Calu3 (cell line): ENCODE measurements around the gene GRIK4. TPM values are rescaled to one million over a fixed set of nuclear protein-coding genes. Genes with fewer than 3 reads are reported as not detected.

Source experiments
- BruUV-seq: library from RNA; stranded (reverse); fragments of 400-500 nt; replicated peaks from 2 replicates; lab custom pipeline; 2021; lab: Mats Ljungman, UMichigan
- CTCF ChIA-PET: fragments of 300-600 bp; sonication (Branson Sonifier 250); formaldehyde crosslinking; loops from one replicate; lab custom pipeline; 2022; ENCODE audit warnings: antibody characterized with exemption; lab: Charles Lee
- DNase-seq: peaks from one replicate; pipeline ENCODE4 v3.0.0; 2022
- H3K27ac Mint-ChIP-seq: one replicate; pipeline ENCODE4 v1.8.0; 2022; ENCODE audit warnings: mixed read lengths; ENCODE audit not compliant: unreplicated experiment
- H3K27me3 Mint-ChIP-seq: one replicate; pipeline ENCODE4 v1.8.0; 2022; ENCODE audit warnings: mixed read lengths; ENCODE audit not compliant: unreplicated experiment
- H3K36me3 Mint-ChIP-seq: one replicate; pipeline ENCODE4 v1.8.0; 2022; ENCODE audit warnings: mild to moderate bottlenecking, moderate library complexity, mixed read lengths; ENCODE audit not compliant: insufficient read depth, unreplicated experiment
- H3K4me1 Mint-ChIP-seq: one replicate; pipeline ENCODE4 v1.8.0; 2022; ENCODE audit warnings: mild to moderate bottlenecking, low read depth, mixed read lengths; ENCODE audit not compliant: unreplicated experiment
- H3K4me3 Mint-ChIP-seq: one replicate; pipeline ENCODE4 v1.8.0; 2022; ENCODE audit warnings: mild to moderate bottlenecking, low read depth, moderate library complexity, mixed read lengths; ENCODE audit not compliant: unreplicated experiment
- H3K9me3 Mint-ChIP-seq: one replicate; pipeline ENCODE4 v1.8.0; 2022; ENCODE audit warnings: low read depth, mixed read lengths; ENCODE audit not compliant: unreplicated experiment
- intact Hi-C: fragments of 100-400 bp; cut with micrococcal nuclease; formaldehyde crosslinking; loops from one replicate; pipeline ENCODE4 v1.10.0; 2022; ENCODE audit not compliant: unreplicated experiment
- total RNA-seq: library from RNA; stranded (reverse); gene quantifications from 2 replicates; pipeline ENCODE4 v1.2.3, GENCODE V29; 2022
- TF ChIP-seq, protein P1 (sequence below): fragments of 200-600 bp; IDR thresholded peaks from one replicate; pipeline ENCODE4 v1.8.0; 2022; ENCODE audit warnings: antibody characterized with exemption; ENCODE audit not compliant: unreplicated experiment

GRIK4 gene
- total RNA-seq, 1 experiment from 2014 or later: not detected

GRCh38 chr11:120810251-120810650, 298.7 kb downstream of the GRIK4 start:
- Mint-ChIP-seq H3K36me3 (no peaks in the 10 kb centered on the region), H3K27ac (no peak overlapping the region), H3K4me3 (no peak overlapping the region), H3K9me3 (no peaks in the 10 kb centered on the region), H3K4me1 (peaks cover 15% of the 10 kb centered on the region), H3K27me3 (peaks cover 70% of the 10 kb centered on the region)
- CTCF ChIA-PET: no interaction called here
- no TSS peak for BruUV-seq
- TF ChIP-seq, protein P1, sequence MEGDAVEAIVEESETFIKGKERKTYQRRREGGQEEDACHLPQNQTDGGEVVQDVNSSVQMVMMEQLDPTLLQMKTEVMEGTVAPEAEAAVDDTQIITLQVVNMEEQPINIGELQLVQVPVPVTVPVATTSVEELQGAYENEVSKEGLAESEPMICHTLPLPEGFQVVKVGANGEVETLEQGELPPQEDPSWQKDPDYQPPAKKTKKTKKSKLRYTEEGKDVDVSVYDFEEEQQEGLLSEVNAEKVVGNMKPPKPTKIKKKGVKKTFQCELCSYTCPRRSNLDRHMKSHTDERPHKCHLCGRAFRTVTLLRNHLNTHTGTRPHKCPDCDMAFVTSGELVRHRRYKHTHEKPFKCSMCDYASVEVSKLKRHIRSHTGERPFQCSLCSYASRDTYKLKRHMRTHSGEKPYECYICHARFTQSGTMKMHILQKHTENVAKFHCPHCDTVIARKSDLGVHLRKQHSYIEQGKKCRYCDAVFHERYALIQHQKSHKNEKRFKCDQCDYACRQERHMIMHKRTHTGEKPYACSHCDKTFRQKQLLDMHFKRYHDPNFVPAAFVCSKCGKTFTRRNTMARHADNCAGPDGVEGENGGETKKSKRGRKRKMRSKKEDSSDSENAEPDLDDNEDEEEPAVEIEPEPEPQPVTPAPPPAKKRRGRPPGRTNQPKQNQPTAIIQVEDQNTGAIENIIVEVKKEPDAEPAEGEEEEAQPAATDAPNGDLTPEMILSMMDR: no peak
- DNase-seq: no peak
- intact Hi-C loops: no loop called here

DNA sequence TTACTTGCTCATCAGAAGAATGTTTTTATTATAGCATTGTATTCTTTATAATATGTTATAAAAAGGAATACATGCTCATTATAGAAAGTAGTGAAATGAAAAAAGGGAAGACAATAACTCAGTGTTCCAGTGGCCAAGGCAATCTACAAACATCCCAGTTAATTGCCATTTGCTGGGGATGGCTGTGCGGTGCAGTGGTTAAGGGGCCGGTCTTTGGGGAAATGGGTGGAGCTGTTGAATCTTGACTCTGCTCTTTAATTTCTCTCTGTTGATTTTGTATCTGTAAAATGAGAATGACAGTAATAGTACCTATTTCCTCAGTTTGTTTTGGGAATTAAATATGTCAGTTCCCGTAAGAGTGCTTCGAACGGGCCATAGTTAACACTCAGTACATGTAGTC, 299.7 kb downstream of the GRIK4 start:
- H3K9me3 Mint-ChIP-seq: no peaks in the 10 kb centered on the region

GRCh38 chr11:120811731-120812130, 300.2 kb downstream of the GRIK4 start:
- no peak overlapping the region for H3K27ac Mint-ChIP-seq
- H3K4me1 Mint-ChIP-seq: peaks cover 14% of the 10 kb centered on the region
- H3K9me3 Mint-ChIP-seq: no peaks in the 10 kb centered on the region
- intact Hi-C loops: no loop called here
- peaks cover 72% of the 10 kb centered on the region for H3K27me3 Mint-ChIP-seq
- CTCF ChIA-PET: no interaction called here
- no peak for DNase-seq
- no peaks in the 10 kb centered on the region for H3K36me3 Mint-ChIP-seq
- no peak overlapping the region for H3K4me3 Mint-ChIP-seq
- TF ChIP-seq, protein P1: no peak
- BruUV-seq: no TSS peak

More for the DNA sequence above, 299.7 kb downstream of the GRIK4 start:
- H3K27me3 Mint-ChIP-seq: peaks cover 72% of the 10 kb centered on the region
- no peaks in the 10 kb centered on the region for H3K36me3 Mint-ChIP-seq
- H3K4me3 Mint-ChIP-seq: no peak overlapping the region
- intact Hi-C loops: no loop called here
- H3K4me1 Mint-ChIP-seq: peaks cover 15% of the 10 kb centered on the region
- TF ChIP-seq, protein P1: no peak
- no peak overlapping the region for H3K27ac Mint-ChIP-seq
- DNase-seq: no peak
- CTCF ChIA-PET: no interaction called here
- BruUV-seq: no TSS peak

GRCh38 chr11:120814531-120815318, 303.2 kb downstream of the GRIK4 start:
- DNase-seq: no peak
- CTCF ChIA-PET: no interaction called here
- H3K27ac Mint-ChIP-seq: no peak overlapping the region
- H3K27me3 Mint-ChIP-seq: peaks cover 84% of the 10 kb centered on the region
- TF ChIP-seq, protein P1: no peak
- no peaks in the 10 kb centered on the region for H3K36me3 Mint-ChIP-seq
- no TSS peak for BruUV-seq
- intact Hi-C loops: no loop called here
- no peak overlapping the region for H3K4me3 Mint-ChIP-seq
- no peaks in the 10 kb centered on the region for H3K9me3 Mint-ChIP-seq
- no peaks in the 10 kb centered on the region for H3K4me1 Mint-ChIP-seq
